H1 (cell line): ENCODE measurements around the gene SGSM1. TPM values are rescaled to one million over a fixed set of nuclear protein-coding genes. Genes with fewer than 3 reads are reported as not detected.

Experiments used
- ASH2L ChIP-seq: fragments of 200-600, 300-600 bp; sonication (generic); IDR thresholded peaks from one replicate; pipeline ENCODE4 v1.7.1; 2017; ENCODE audit warnings: low read length
- CBX8 ChIP-seq: fragments of 300-800, 300-1000 bp; sonication (generic); IDR thresholded peaks from 2 replicates; pipeline ENCODE4 v1.7.1; 2016; ENCODE audit warnings: low read depth, low read length, borderline replicate concordance
- CHD7 ChIP-seq: fragments of 300-600 bp; sonication (generic); IDR thresholded peaks from 2 replicates; pipeline ENCODE4 v1.7.1; 2012; ENCODE audit warnings: low read length, moderate library complexity, mild to moderate bottlenecking, inconsistent platforms; ENCODE audit not compliant: insufficient replicate concordance
- EP300 ChIP-seq, 2 experiments: IDR thresholded peaks; 1 replicate in 1 of 2; 2 replicates in 1 of 2; pipeline ENCODE4 v1.6.1; 2011 to 2012; ENCODE audit warnings: low read depth in 2 of 2, low read length in 2 of 2, mild to moderate bottlenecking in 2 of 2, borderline replicate concordance in 1 of 2, inconsistent platforms in 1 of 2, moderate library complexity in 1 of 2
- EZH2 ChIP-seq: fragments of 200-600 bp; sonication (generic); IDR thresholded peaks from 2 replicates; pipeline ENCODE4 v1.7.1; 2012; ENCODE audit warnings: low read depth, mild to moderate bottlenecking, moderate library complexity, low read length, inconsistent platforms; ENCODE audit not compliant: severe bottlenecking
- GABPA ChIP-seq: IDR thresholded peaks from 2 replicates; pipeline ENCODE4 v1.6.1; 2011; ENCODE audit warnings: mild to moderate bottlenecking, low read length, moderate library complexity, borderline replicate concordance; ENCODE audit not compliant: insufficient read depth
- SP2 ChIP-seq: IDR thresholded peaks from 2 replicates; pipeline ENCODE4 v1.6.1; 2012; ENCODE audit warnings: mild to moderate bottlenecking, low read length, inconsistent platforms
- polyA plus RNA-seq, 7 experiments: library from polyadenylated mRNA; depleted of rRNA in 3 of 7; stranded (reverse) in 5 of 7; unstranded in 2 of 7; fragments of >200 nt in 5 of 7; fragments of 200-250 nt in 2 of 7; gene quantifications; 1 replicate in 5 of 7; 2 replicates in 1 of 7; 4 replicates in 1 of 7; pipeline versions ENCODE4 v1.2.1 to v1.2.3, GENCODE V29; 2011 to 2013; ENCODE audit warnings: missing spikeins in 2 of 7, mixed read lengths in 2 of 7
- total RNA-seq: library from RNA; stranded (reverse); fragmentation: NEBNext Ultra II Directional; extraction: Animal tissue kit (Norgen Biotek cat#: 25700); gene quantifications from 2 replicates; pipeline ENCODE4 v1.2.1, GENCODE V29; 2021

The SGSM1 gene
- total and polyA plus RNA-seq, 2 of the 8 experiments (the other 6 are each of a cell fraction or from before 2014, with no cell fraction given): 2.8 to 5.2 TPM

- TF ChIP-seq GABPA: no peak
- TF ChIP-seq CBX8: no peak
- no peak for TF ChIP-seq EP300 (IDR thresholded peaks at IDR 0.05; ENCODE audit: borderline replicate concordance in 1 of 2, low read depth in 2 of 2, low read length in 2 of 2)
- no peak for TF ChIP-seq ASH2L
- no peak for TF ChIP-seq SP2
- TF ChIP-seq EZH2: no peak
- no peak for TF ChIP-seq CHD7
- TF ChIP-seq, all 59 proteins: peak for 0
These were observed 42.0 kb upstream of the SGSM1 start (continued) for GRCh38 chr22:24763872-24764485.
